ENCODE data around the gene LMCD1.

DNA sequence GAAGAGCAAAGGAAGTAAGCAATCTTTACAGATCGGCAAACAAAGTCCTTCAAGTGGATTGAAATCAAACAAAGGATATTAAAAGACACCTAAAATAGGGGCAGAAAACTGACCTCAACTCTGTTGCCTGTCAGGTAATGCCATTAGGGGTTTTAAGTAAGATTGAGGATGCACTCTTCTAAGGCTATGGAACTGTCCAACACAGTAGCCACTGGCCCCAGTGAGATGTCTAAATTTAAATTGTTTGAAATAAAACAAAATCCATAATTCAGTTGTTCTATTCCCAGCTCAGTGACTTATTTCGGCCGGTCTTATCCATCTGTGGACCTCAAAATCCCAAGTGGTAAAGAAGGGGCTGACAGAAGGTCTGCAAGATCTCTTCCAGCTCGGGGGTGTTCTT is 49.5 kb upstream of the LMCD1 start:
- TF ChIP-seq, protein P1, sequence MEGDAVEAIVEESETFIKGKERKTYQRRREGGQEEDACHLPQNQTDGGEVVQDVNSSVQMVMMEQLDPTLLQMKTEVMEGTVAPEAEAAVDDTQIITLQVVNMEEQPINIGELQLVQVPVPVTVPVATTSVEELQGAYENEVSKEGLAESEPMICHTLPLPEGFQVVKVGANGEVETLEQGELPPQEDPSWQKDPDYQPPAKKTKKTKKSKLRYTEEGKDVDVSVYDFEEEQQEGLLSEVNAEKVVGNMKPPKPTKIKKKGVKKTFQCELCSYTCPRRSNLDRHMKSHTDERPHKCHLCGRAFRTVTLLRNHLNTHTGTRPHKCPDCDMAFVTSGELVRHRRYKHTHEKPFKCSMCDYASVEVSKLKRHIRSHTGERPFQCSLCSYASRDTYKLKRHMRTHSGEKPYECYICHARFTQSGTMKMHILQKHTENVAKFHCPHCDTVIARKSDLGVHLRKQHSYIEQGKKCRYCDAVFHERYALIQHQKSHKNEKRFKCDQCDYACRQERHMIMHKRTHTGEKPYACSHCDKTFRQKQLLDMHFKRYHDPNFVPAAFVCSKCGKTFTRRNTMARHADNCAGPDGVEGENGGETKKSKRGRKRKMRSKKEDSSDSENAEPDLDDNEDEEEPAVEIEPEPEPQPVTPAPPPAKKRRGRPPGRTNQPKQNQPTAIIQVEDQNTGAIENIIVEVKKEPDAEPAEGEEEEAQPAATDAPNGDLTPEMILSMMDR (conservative IDR thresholded peaks at IDR 0.05; ENCODE audit: low read length) = no peak
- no peak for TF ChIP-seq EZH2phosphoT487 (IDR thresholded peaks at IDR 0.05; ENCODE audit: borderline replicate concordance)

Data from Loucy (cell line).